Measurements from ENCODE around the gene SPECC1.

SPECC1 gene

GRCh38 chr17:20243524-20243923 lies 234.4 kb downstream of the SPECC1 start:
- TF ChIP-seq, protein P1, sequence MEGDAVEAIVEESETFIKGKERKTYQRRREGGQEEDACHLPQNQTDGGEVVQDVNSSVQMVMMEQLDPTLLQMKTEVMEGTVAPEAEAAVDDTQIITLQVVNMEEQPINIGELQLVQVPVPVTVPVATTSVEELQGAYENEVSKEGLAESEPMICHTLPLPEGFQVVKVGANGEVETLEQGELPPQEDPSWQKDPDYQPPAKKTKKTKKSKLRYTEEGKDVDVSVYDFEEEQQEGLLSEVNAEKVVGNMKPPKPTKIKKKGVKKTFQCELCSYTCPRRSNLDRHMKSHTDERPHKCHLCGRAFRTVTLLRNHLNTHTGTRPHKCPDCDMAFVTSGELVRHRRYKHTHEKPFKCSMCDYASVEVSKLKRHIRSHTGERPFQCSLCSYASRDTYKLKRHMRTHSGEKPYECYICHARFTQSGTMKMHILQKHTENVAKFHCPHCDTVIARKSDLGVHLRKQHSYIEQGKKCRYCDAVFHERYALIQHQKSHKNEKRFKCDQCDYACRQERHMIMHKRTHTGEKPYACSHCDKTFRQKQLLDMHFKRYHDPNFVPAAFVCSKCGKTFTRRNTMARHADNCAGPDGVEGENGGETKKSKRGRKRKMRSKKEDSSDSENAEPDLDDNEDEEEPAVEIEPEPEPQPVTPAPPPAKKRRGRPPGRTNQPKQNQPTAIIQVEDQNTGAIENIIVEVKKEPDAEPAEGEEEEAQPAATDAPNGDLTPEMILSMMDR (IDR thresholded peaks at IDR 0.05), result no peak

DNA sequence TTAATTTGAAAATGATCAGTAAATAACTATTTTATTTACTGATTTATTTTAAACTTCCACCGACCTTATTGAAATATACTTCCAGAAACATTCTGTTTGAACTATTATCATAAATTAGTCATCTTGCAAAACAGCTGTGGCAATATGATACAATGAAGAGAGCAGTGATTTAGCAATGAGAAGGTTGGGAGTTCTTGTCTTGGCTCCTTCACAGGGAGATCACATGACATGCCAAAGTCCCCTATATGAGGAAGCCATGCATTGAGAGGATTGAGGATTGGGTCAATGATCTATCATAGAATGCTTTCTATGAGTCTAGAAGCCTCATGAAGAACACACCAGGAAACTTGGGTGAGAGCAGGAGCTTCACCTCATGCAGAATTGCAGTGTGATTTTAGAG lies 235.5 kb downstream of the SPECC1 start:
- TF ChIP-seq, protein P1 (IDR thresholded peaks at IDR 0.05), result no peak

DNA sequence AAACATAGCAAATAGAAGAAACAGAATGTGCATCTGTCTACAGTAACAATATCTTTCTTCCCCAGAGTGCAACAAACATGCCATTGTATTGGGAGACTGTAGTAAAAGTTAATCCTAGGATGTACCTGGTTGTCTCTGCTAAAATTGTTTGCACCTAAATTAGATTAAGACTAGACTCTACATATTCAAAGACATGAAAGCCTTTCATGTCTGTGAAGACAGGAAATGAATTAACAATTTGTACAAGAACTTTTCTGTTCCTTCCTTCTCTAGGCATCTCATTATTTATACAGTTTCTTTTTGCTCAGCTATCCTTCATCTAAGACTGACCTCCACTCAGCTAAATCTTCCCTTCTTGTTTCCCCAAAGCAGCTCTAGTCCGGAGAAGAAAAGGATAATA lies 237.5 kb downstream of the SPECC1 start:
- TF ChIP-seq, protein P1 (IDR thresholded peaks at IDR 0.05), result no peak

- TF ChIP-seq, protein P1 (IDR thresholded peaks at IDR 0.05), result no peak
Measured at GRCh38 chr17:20253323-20253722, 244.2 kb downstream of the SPECC1 start.

DNA sequence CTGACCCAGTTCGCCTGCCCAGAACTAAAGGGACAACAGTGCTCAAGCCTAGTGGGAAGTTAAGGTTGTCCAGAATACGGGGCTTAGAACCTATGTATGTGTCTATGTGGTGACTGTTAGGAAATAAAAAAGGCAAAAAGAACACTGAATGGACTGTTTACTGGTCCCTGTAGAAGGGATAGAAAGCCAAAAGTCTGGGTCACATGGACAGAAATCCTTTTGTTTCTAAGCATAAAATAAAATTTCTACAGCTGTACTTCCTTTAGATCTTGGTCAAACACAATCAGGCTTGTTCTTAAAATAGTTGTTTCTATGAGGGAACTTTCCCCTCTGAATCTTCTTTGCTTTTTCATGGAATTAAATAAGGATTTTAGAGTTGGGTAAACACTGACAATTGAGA lies 245.4 kb downstream of the SPECC1 start:
- TF ChIP-seq, protein P1 (IDR thresholded peaks at IDR 0.05), result no peak

DNA sequence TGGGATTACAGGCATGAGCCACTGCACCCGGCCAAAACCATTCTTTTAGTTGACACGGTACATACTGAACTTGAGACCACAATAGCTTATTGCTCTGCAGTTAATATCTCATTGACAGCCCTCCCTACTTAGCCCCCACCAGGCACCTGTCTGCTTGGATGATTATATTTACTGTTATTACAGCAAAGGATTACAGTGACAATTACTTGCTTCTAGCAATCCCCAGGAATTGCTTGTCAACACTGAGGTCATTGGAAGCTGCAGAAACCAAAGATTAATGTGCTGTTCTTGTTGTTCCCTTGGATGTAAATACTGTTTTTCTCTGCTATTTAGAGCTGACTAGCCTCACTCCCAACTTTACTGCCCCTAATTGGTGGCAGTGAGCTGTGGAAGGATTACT lies 247.0 kb downstream of the SPECC1 start:
- TF ChIP-seq, protein P1 (IDR thresholded peaks at IDR 0.05), result no peak

- TF ChIP-seq, protein P1 (IDR thresholded peaks at IDR 0.05), result no peak
Measured at GRCh38 chr17:20257008-20257407, 247.8 kb downstream of the SPECC1 start.

GRCh38 chr17:20257798-20258197 lies 248.6 kb downstream of the SPECC1 start:
- TF ChIP-seq, protein P1 (IDR thresholded peaks at IDR 0.05), result no peak
